H9 (cell line): ENCODE measurements around the gene LHFPL5. TPM values are rescaled to one million over a fixed set of nuclear protein-coding genes. Genes with fewer than 3 reads are reported as not detected.

ENCODE experiments used
- DNase-seq: peaks from one replicate; pipeline ENCODE4 v3.0.0-alpha.2; 2017
- H2AFZ ChIP-seq: one replicate; pipeline ENCODE4 v1.6.1; 2013; ENCODE audit warnings: mild to moderate bottlenecking, low read length, control low read depth, moderate library complexity
- H2AK5ac ChIP-seq: 2 replicates; pipeline ENCODE4 v1.6.1; 2013; ENCODE audit warnings: low read length, control low read depth, mixed read lengths; ENCODE audit not compliant: insufficient read length
- H2BK120ac ChIP-seq: one replicate; pipeline ENCODE4 v1.6.1; 2013; ENCODE audit warnings: low read depth, mild to moderate bottlenecking, low read length, control low read depth, inconsistent platforms; ENCODE audit not compliant: poor library complexity, severe bottlenecking
- H2BK12ac ChIP-seq: 2 replicates; pipeline ENCODE4 v1.6.1; 2013; ENCODE audit warnings: low read length, control low read depth, mixed read lengths, low read depth; ENCODE audit not compliant: insufficient read length
- H2BK15ac ChIP-seq: 2 replicates; pipeline ENCODE4 v1.6.1; 2013; ENCODE audit warnings: low read depth, low read length, control low read depth
- H2BK20ac ChIP-seq: one replicate; pipeline ENCODE4 v1.6.1; 2013; ENCODE audit warnings: low read depth, mild to moderate bottlenecking, low read length, control low read depth, inconsistent platforms; ENCODE audit not compliant: poor library complexity, severe bottlenecking
- H2BK5ac ChIP-seq: 2 replicates; pipeline ENCODE4 v1.6.1; 2013; ENCODE audit warnings: low read length, control low read depth, mixed read lengths; ENCODE audit not compliant: insufficient read length
- H3K14ac ChIP-seq: 2 replicates; pipeline ENCODE4 v1.6.1; 2013; ENCODE audit warnings: low read length, control low read depth; ENCODE audit not compliant: insufficient read depth
- H3K18ac ChIP-seq: 2 replicates; pipeline ENCODE4 v1.6.1; 2013; ENCODE audit warnings: low read depth, mild to moderate bottlenecking, mixed read lengths, low read length, control low read depth; ENCODE audit not compliant: insufficient read length
- H3K23ac ChIP-seq: 2 replicates; pipeline ENCODE4 v1.6.1; 2013; ENCODE audit warnings: low read length, control low read depth, mixed read lengths, low read depth; ENCODE audit not compliant: insufficient read length
- H3K23me2 ChIP-seq: 2 replicates; pipeline ENCODE4 v1.6.1; 2013; ENCODE audit warnings: low read depth, mild to moderate bottlenecking, mixed read lengths, low read length, control low read depth; ENCODE audit not compliant: insufficient read length, poor library complexity, severe bottlenecking
- H3K27ac ChIP-seq: 2 replicates; pipeline ENCODE4 v1.5.1; 2013; ENCODE audit warnings: low read length, control low read depth, mixed read lengths, low read depth; ENCODE audit not compliant: insufficient read length
- H3K27me3 ChIP-seq: 2 replicates; pipeline ENCODE4 v1.6.1; 2013; ENCODE audit warnings: low read length, control low read depth, inconsistent platforms; ENCODE audit not compliant: insufficient read depth
- H3K4ac ChIP-seq: 2 replicates; pipeline ENCODE4 v1.6.1; 2013; ENCODE audit warnings: low read depth, mild to moderate bottlenecking, control low read depth, inconsistent platforms, low read length, moderate library complexity
- H3K4me1 ChIP-seq: 2 replicates; pipeline ENCODE4 v1.6.1; 2013; ENCODE audit warnings: low read length, control low read depth, inconsistent platforms; ENCODE audit not compliant: insufficient read depth
- H3K4me2 ChIP-seq: 2 replicates; pipeline ENCODE4 v1.6.1; 2013; ENCODE audit warnings: low read length, control low read depth, mixed read lengths; ENCODE audit not compliant: insufficient read length, insufficient read depth
- H3K56ac ChIP-seq: 2 replicates; pipeline ENCODE4 v1.6.1; 2013; ENCODE audit warnings: low read depth, mild to moderate bottlenecking, mixed read lengths, low read length, control low read depth; ENCODE audit not compliant: insufficient read length
- H3K79me1 ChIP-seq: 2 replicates; pipeline ENCODE4 v1.6.1; 2013; ENCODE audit warnings: low read depth, mild to moderate bottlenecking, moderate library complexity, low read length, control low read depth, inconsistent platforms; ENCODE audit not compliant: insufficient read depth, poor library complexity, severe bottlenecking
- H3K79me2 ChIP-seq: 2 replicates; pipeline ENCODE4 v1.6.1; 2013; ENCODE audit warnings: low read length, control low read depth, inconsistent platforms; ENCODE audit not compliant: insufficient read depth
- H3K9ac ChIP-seq: 2 replicates; pipeline ENCODE4 v1.6.1; 2013; ENCODE audit warnings: low read length, control low read depth, mixed read lengths; ENCODE audit not compliant: insufficient read length; ENCODE audit errors: extremely low read depth
- H3K9me3 ChIP-seq: one replicate; pipeline ENCODE4 v1.6.1; 2013; ENCODE audit warnings: low read depth, low read length, inconsistent platforms; ENCODE audit not compliant: control insufficient read depth
- H3T11ph ChIP-seq: one replicate; pipeline ENCODE4 v1.6.1; 2013; ENCODE audit warnings: mild to moderate bottlenecking, low read length, control low read depth, inconsistent platforms
- H4K20me1 ChIP-seq: one replicate; pipeline ENCODE4 v1.6.1; 2013; ENCODE audit not compliant: control insufficient read depth, insufficient read length, insufficient read depth
- H4K5ac ChIP-seq: 2 replicates; pipeline ENCODE4 v1.6.1; 2013; ENCODE audit warnings: low read depth, mild to moderate bottlenecking, mixed read lengths, low read length, control low read depth; ENCODE audit not compliant: insufficient read length
- H4K8ac ChIP-seq: replicated peaks from 2 replicates; pipeline ENCODE4 v1.6.1; 2013; ENCODE audit warnings: low read length, control low read depth, mixed read lengths, low read depth; ENCODE audit not compliant: insufficient read length
- H4K91ac ChIP-seq: 2 replicates; pipeline ENCODE4 v1.6.1; 2013; ENCODE audit warnings: low read depth, mild to moderate bottlenecking, moderate library complexity, mixed read lengths, low read length, control low read depth; ENCODE audit not compliant: insufficient read length
- H3K27ac Mint-ChIP-seq, 3 experiments: 2 replicates in 2 of 3; 3 replicates in 1 of 3; pipeline ENCODE4 v1.8.0; 2020 to 2021; ENCODE audit warnings: mixed read lengths in 3 of 3, mild to moderate bottlenecking in 1 of 3, moderate library complexity in 1 of 3
- H3K27me3 Mint-ChIP-seq: 2 replicates; pipeline ENCODE4 v1.8.0; 2021; ENCODE audit warnings: low read depth, mild to moderate bottlenecking, moderate library complexity, mixed read lengths
- H3K36me3 Mint-ChIP-seq, 3 experiments: 2 replicates in 2 of 3; 3 replicates in 1 of 3; pipeline ENCODE4 v1.8.0; 2020 to 2021; ENCODE audit warnings: low read depth in 3 of 3, mixed read lengths in 3 of 3; ENCODE audit not compliant: insufficient read depth in 1 of 3
- H3K4me1 Mint-ChIP-seq, 2 experiments: 2 replicates each; pipeline ENCODE4 v1.8.0; 2020; ENCODE audit warnings: mixed read lengths in 2 of 2
- H3K4me3 Mint-ChIP-seq, 2 experiments: 2 replicates in 1 of 2; 3 replicates in 1 of 2; pipeline ENCODE4 v1.8.0; 2020 to 2021; ENCODE audit warnings: mild to moderate bottlenecking in 2 of 2, mixed read lengths in 2 of 2, moderate library complexity in 1 of 2
- H3K9me3 Mint-ChIP-seq, 2 experiments: 2 replicates in 1 of 2; 3 replicates in 1 of 2; pipeline ENCODE4 v1.8.0; 2020; ENCODE audit warnings: mild to moderate bottlenecking in 2 of 2, mixed read lengths in 2 of 2, moderate library complexity in 1 of 2
- CTCF ChIP-seq: fragments of 200-600 bp; sonication (generic); conservative IDR thresholded peaks from 3 replicates; pipeline ENCODE4 v1.8.0; 2021; ENCODE audit warnings: antibody characterized with exemption, mild to moderate bottlenecking
- WGBS: extraction: QIAGEN DNeasy Blood & Tissue Kit; methylation state at CpG from one replicate; pipeline ENCODE4 v1.1.7; 2013; ENCODE audit warnings: missing lambda C conversion rate, low lambda C conversion rate, mixed read lengths; ENCODE audit not compliant: insufficient read length; ENCODE audit errors: extremely low coverage; 5-methylcytosine and 5-hydroxymethylcytosine counted together
- total RNA-seq: library from RNA; stranded (reverse); gene quantifications from 2 replicates; pipeline ENCODE4 v1.2.1, GENCODE V29; 2021

Gene LHFPL5
- total RNA-seq, 1 experiment from 2014 or later, result not detected

DNA sequence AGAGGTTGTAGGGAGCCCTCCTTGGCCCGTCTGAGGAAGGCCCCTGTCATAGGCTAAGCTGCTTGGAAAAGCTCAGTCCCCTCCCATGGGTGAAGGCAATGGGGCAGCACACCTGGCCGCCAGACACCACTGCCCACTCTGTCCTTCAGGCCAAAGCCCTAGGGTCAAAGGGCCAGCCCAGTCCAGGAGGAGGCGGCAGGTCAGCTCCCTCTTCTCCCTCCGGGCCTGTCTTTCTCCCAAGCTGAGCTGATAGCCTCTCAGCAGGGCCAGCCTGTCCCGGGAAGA is 33.9 kb upstream of the LHFPL5 start:
- no peak overlapping the region for H3K14ac ChIP-seq
- Mint-ChIP-seq H3K27me3 (peaks cover 7% of the 10 kb centered on the region), H3K36me3 (no peaks in the 10 kb centered on the region), H3K4me1 (peaks cover 16 to 21% of the 10 kb centered on the region in 2 experiments), H3K9me3 (no peaks in the 10 kb centered on the region), H3K4me3 (no peak overlapping the region), H3K27ac (no peak overlapping the region)
- H3K4ac ChIP-seq, result no peak overlapping the region
- H2BK5ac ChIP-seq, result no peak overlapping the region
- WGBS, result no CpG with 5 or more reads among the region's 5 CpGs
- no peak overlapping the region for H2BK15ac ChIP-seq
- H3K9me3 ChIP-seq, result no peaks in the 10 kb centered on the region
- H3K27me3 ChIP-seq, result no peaks in the 10 kb centered on the region
- H3K4me2 ChIP-seq, result no peak overlapping the region
- H3K79me2 ChIP-seq, result no peaks in the 10 kb centered on the region
- no peaks in the 10 kb centered on the region for H3K23me2 ChIP-seq
- H3K18ac ChIP-seq, result no peak overlapping the region
- TF ChIP-seq CTCF, result no peak
- H3K27ac ChIP-seq, result no peak overlapping the region
- no peak overlapping the region for H2AFZ ChIP-seq
- H4K91ac ChIP-seq, result no peak overlapping the region
- no peak overlapping the region for H2BK120ac ChIP-seq
- no peak overlapping the region for H4K5ac ChIP-seq
- no peak overlapping the region for H3K56ac ChIP-seq
- H3T11ph ChIP-seq, result no peak overlapping the region
- H3K4me1 ChIP-seq, result no peaks in the 10 kb centered on the region
- no peak overlapping the region for H2BK12ac ChIP-seq
- no peak overlapping the region for H2AK5ac ChIP-seq
- H3K9ac ChIP-seq, result no peak overlapping the region
- H3K23ac ChIP-seq, result no peak overlapping the region
- H4K8ac ChIP-seq, result no peak overlapping the region
- H4K20me1 ChIP-seq, result no peaks in the 10 kb centered on the region
- no peak for DNase-seq
- H2BK20ac ChIP-seq, result no peak overlapping the region
- no peaks in the 10 kb centered on the region for H3K79me1 ChIP-seq
